HG02840 (cell line): ENCODE results near the gene HEY2.

ENCODE experiments used
- ATAC-seq: cut with Tn5 transposase; IDR thresholded peaks from one replicate; pipeline ENCODE4 v1.9.1; 2021; ENCODE audit warnings: mild to moderate bottlenecking, moderate library complexity, moderate number of reproducible peaks; ENCODE audit not compliant: unreplicated experiment, low FRiP score

The HEY2 gene

GRCh38 chr6:125742464-125743120, 6.8 kb upstream of the HEY2 start:
- ATAC-seq, result no peak

GRCh38 chr6:125743604-125744003, 5.8 kb upstream of the HEY2 start:
- ATAC-seq, result no peak

- ATAC-seq, result no peak
These were observed 4.0 kb upstream of the HEY2 start for GRCh38 chr6:125745281-125746018.

- ATAC-seq, result no peak
These were observed 3.4 kb upstream of the HEY2 start for GRCh38 chr6:125746019-125746414.

- ATAC-seq, result peak; percentile 48
These were observed 2.5 kb upstream of the HEY2 start for GRCh38 chr6:125746731-125747588.

- ATAC-seq, result no peak
These were observed 1.6 kb upstream of the HEY2 start for GRCh38 chr6:125747589-125748405.

- ATAC-seq, result no peak
These were observed 843 bp upstream of the HEY2 start for GRCh38 chr6:125748406-125749172.

- no peak for ATAC-seq
These were observed 646 bp downstream of the HEY2 start for GRCh38 chr6:125749865-125750691.

- ATAC-seq, result no peak
These were observed 1.4 kb downstream of the HEY2 start for GRCh38 chr6:125750692-125751333.

GRCh38 chr6:125751334-125751916, 2.0 kb downstream of the HEY2 start:
- no peak for ATAC-seq

- ATAC-seq, result no peak
These were observed 3.3 kb downstream of the HEY2 start for GRCh38 chr6:125752773-125753172.

- no peak for ATAC-seq
These were observed 3.9 kb downstream of the HEY2 start for GRCh38 chr6:125753218-125753936.

- no peak for ATAC-seq
These were observed 4.5 kb downstream of the HEY2 start for GRCh38 chr6:125753937-125754259.

GRCh38 chr6:125754566-125754965, 5.1 kb downstream of the HEY2 start:
- ATAC-seq, result no peak

GRCh38 chr6:125759184-125759902, 9.9 kb downstream of the HEY2 start:
- ATAC-seq, result no peak

GRCh38 chr6:125759959-125760457, 10.6 kb downstream of the HEY2 start:
- no peak for ATAC-seq
